ENCODE measurements around the gene FNIP1. TPM values are rescaled to one million over a fixed set of nuclear protein-coding genes. Genes with fewer than 3 reads are reported as not detected.

FNIP1 gene
- total and polyA plus RNA-seq, 9 of the 15 experiments (the other 6 are each of a cell fraction or from before 2014, with no cell fraction given) = 5.0 to 32.8 (median 18.4) TPM

DNA sequence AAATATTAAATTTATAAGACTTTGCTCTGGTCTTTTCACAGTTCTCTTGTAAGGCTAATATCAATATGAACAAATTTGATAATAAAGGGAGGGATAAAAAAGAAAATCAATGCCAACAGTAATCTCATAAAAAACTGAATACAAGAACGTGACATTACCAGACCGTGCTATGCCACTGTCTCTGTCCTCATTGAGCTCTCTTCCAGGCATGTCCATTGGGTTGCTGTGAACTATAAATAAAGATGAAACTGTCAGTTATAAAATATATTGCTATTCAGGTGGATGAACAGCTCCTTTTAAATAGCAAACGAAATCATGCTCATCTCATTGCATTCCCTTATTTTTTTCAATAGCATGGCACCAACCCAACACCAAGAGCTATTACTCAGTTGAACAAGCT is 87.8 kb downstream of the FNIP1 start:
- WGBS (ENCODE audit: insufficient coverage, low coverage, missing lambda C conversion rate) = 87% methylated on average over 3 of the region's 3 CpGs
- in situ Hi-C loops (cut with MboI) (no loop called here), intact Hi-C loops (cut with micrococcal nuclease) (no loop called here)
- no peaks in the 10 kb centered on the region for H3K79me2 ChIP-seq (ENCODE audit: control insufficient read depth, insufficient read depth, low read length)
- H3K27ac ChIP-seq (ENCODE audit: extremely low read depth, low read depth, low read length) = no peak overlapping the region
- DNase-seq (ENCODE audit: extremely low read depth in 1 of 4, low spot score in 3 of 4) = no peak
- BruUV-seq (replicated peaks) = no TSS peak
- no peaks in the 10 kb centered on the region for H4K20me1 ChIP-seq (replicated peaks; ENCODE audit: control insufficient read depth, insufficient read depth, low read length)
- H2AFZ ChIP-seq (ENCODE audit: low read depth, low read length) = no peak overlapping the region
- ATAC-seq = no peak
- no peak overlapping the region for H3K4me3 ChIP-seq
- H3K36me3 ChIP-seq (ENCODE audit: control insufficient read depth, insufficient read depth, low read length) = peaks cover 79% of the 10 kb centered on the region
- no peak overlapping the region for H3K9ac ChIP-seq (ENCODE audit: insufficient read depth in 1 of 2, low read depth in 2 of 2, low read length in 2 of 2)
- no peaks in the 10 kb centered on the region for H3K9me1 ChIP-seq (ENCODE audit: control insufficient read depth, insufficient read depth, low read length)
- FAIRE-seq = no peak
- no peak overlapping the region for H3K4me2 ChIP-seq (ENCODE audit: insufficient read depth, low read length)
- no peaks in the 10 kb centered on the region for H3K4me1 ChIP-seq (replicated peaks in 1 of 2; ENCODE audit: control insufficient read depth in 2 of 2, insufficient read depth in 2 of 2, low read length in 2 of 2)
- H3K27me3 ChIP-seq (ENCODE audit: control insufficient read depth in 2 of 2, insufficient read depth in 2 of 2, low read length in 2 of 2) = no peaks in the 10 kb centered on the region
- ChIA-PET CTCF (ENCODE audit: low intra/inter-chr PET ratio) (interaction anchor here (0.7 kb wide), 1 partner anchor 11 kb away, joined by 3 read pairs; no protein-coding TSS in a partner anchor), POLR2A (interaction anchor here (1.0 kb wide), 1 partner anchor 73 kb away, joined by 6 read pairs; no protein-coding TSS in a partner anchor)
- H3K9me3 ChIP-seq (replicated peaks; ENCODE audit: control insufficient read depth, insufficient read depth, low read depth, low read length) = no peaks in the 10 kb centered on the region
- TF ChIP-seq PPARD (CRISPR knock-in tag; IDR thresholded peaks at IDR 0.05) (no peak), USF1 (CRISPR knock-in tag; IDR thresholded peaks at IDR 0.05) (no peak), CBX8 (IDR thresholded peaks at IDR 0.05; ENCODE audit: borderline replicate concordance, extremely low read depth, low read depth, low read length, poor library complexity, severe bottlenecking) (no peak), XRCC5 (IDR thresholded peaks at IDR 0.05; ENCODE audit: low read depth, low read length) (no peak), CBFA2T3 (IDR thresholded peaks at IDR 0.05) (no peak), CHD1 (IDR thresholded peaks at IDR 0.05; ENCODE audit: low read length) (no peak), ZNF23 (CRISPR knock-in tag; IDR thresholded peaks at IDR 0.05) (no peak), SIN3B (IDR thresholded peaks at IDR 0.05; ENCODE audit: low read depth) (no peak)
- TF ChIP-seq, protein P1, sequence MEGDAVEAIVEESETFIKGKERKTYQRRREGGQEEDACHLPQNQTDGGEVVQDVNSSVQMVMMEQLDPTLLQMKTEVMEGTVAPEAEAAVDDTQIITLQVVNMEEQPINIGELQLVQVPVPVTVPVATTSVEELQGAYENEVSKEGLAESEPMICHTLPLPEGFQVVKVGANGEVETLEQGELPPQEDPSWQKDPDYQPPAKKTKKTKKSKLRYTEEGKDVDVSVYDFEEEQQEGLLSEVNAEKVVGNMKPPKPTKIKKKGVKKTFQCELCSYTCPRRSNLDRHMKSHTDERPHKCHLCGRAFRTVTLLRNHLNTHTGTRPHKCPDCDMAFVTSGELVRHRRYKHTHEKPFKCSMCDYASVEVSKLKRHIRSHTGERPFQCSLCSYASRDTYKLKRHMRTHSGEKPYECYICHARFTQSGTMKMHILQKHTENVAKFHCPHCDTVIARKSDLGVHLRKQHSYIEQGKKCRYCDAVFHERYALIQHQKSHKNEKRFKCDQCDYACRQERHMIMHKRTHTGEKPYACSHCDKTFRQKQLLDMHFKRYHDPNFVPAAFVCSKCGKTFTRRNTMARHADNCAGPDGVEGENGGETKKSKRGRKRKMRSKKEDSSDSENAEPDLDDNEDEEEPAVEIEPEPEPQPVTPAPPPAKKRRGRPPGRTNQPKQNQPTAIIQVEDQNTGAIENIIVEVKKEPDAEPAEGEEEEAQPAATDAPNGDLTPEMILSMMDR (IDR thresholded peaks at IDR 0.05 in 2 of 3, conservative IDR thresholded peaks at IDR 0.05 in 1 of 3; ENCODE audit: insufficient read depth in 2 of 3, low read depth in 1 of 3, low read length in 3 of 3) = no peak
- TF ChIP-seq, protein P2, sequence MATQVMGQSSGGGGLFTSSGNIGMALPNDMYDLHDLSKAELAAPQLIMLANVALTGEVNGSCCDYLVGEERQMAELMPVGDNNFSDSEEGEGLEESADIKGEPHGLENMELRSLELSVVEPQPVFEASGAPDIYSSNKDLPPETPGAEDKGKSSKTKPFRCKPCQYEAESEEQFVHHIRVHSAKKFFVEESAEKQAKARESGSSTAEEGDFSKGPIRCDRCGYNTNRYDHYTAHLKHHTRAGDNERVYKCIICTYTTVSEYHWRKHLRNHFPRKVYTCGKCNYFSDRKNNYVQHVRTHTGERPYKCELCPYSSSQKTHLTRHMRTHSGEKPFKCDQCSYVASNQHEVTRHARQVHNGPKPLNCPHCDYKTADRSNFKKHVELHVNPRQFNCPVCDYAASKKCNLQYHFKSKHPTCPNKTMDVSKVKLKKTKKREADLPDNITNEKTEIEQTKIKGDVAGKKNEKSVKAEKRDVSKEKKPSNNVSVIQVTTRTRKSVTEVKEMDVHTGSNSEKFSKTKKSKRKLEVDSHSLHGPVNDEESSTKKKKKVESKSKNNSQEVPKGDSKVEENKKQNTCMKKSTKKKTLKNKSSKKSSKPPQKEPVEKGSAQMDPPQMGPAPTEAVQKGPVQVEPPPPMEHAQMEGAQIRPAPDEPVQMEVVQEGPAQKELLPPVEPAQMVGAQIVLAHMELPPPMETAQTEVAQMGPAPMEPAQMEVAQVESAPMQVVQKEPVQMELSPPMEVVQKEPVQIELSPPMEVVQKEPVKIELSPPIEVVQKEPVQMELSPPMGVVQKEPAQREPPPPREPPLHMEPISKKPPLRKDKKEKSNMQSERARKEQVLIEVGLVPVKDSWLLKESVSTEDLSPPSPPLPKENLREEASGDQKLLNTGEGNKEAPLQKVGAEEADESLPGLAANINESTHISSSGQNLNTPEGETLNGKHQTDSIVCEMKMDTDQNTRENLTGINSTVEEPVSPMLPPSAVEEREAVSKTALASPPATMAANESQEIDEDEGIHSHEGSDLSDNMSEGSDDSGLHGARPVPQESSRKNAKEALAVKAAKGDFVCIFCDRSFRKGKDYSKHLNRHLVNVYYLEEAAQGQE (IDR thresholded peaks at IDR 0.05; ENCODE audit: borderline replicate concordance) = no peak
- TF ChIP-seq, protein P2 (CRISPR knock-in tag; IDR thresholded peaks at IDR 0.05; ENCODE audit: low read depth) = no peak

Measured in K562 (cell line).